HEK293 (cell line): Measurements from ENCODE around the gene ROBO1.

Experiments
- CTCF ChIA-PET: fragments of 350-600 bp; formaldehyde crosslinking; extraction: SDS; loops from one replicate; lab custom pipeline; 2021; ENCODE audit warnings: antibody characterized with exemption; lab: Yijun Ruan, JAX
- POLR2A ChIA-PET: fragments of 300-600 bp; formaldehyde crosslinking; extraction: SDS; loops from one replicate; lab custom pipeline; 2020; ENCODE audit warnings: antibody characterized with exemption, inconsistent platforms; lab: Yijun Ruan, JAX
- H3K27ac ChIP-seq: fragments of 200-500 bp; sonication (Bioruptor generic); 2 replicates; pipeline ENCODE4 v1.5.1; 2014; ENCODE audit warnings: low read depth, low read length, control low read depth, inconsistent platforms; ENCODE audit errors: extremely low read depth
- H3K36me3 ChIP-seq, 2 experiments: fragments of 200-500 bp in 1 of 2; sonication (Bioruptor generic) in 1 of 2; 1 replicate in 1 of 2; 2 replicates in 1 of 2; pipeline ENCODE4 v1.5.1; 2014 to 2017; ENCODE audit warnings: inconsistent platforms in 2 of 2, low read length in 2 of 2; ENCODE audit not compliant: control insufficient read depth in 2 of 2, insufficient read depth in 1 of 2
- H3K4me1 ChIP-seq: fragments of 200-500 bp; sonication (Bioruptor generic); 2 replicates; pipeline ENCODE4 v1.5.1; 2014; ENCODE audit warnings: mild to moderate bottlenecking, low read length, inconsistent platforms; ENCODE audit not compliant: control insufficient read depth, insufficient read depth
- H3K4me3 ChIP-seq: 2 replicates; pipeline ENCODE4 v1.5.1; 2011; ENCODE audit warnings: low read depth, mild to moderate bottlenecking, control low read depth, low read length, moderate library complexity
- H3K9me3 ChIP-seq: fragments of 200-500 bp; sonication (Bioruptor generic); 2 replicates; pipeline ENCODE4 v1.5.1; 2014; ENCODE audit warnings: low read depth, low read length, inconsistent platforms; ENCODE audit not compliant: control insufficient read depth, insufficient read depth
- GLI2 ChIP-seq: fragments of 450-650 bp; formaldehyde crosslinking; IDR thresholded peaks from 2 replicates; pipeline ENCODE4; 2017; ENCODE audit warnings: missing biosample characterization, missing genetic modification characterization, low read depth, borderline replicate concordance
- INSM2 ChIP-seq: fragments of 450-650 bp; formaldehyde crosslinking; IDR thresholded peaks from 2 replicates; pipeline ENCODE4 v1.5.1; 2016; ENCODE audit warnings: missing biosample characterization, missing genetic modification characterization
- KLF1 ChIP-seq: fragments of 450-650 bp; formaldehyde crosslinking; IDR thresholded peaks from 2 replicates; pipeline ENCODE4 v1.5.1; 2016; ENCODE audit warnings: missing biosample characterization, missing genetic modification characterization
- KLF17 ChIP-seq: fragments of 450-650 bp; formaldehyde crosslinking; IDR thresholded peaks from 2 replicates; pipeline ENCODE4 v1.5.1; 2016; ENCODE audit warnings: missing biosample characterization, missing genetic modification characterization
- REPIN1 ChIP-seq: fragments of 450-650 bp; formaldehyde crosslinking; IDR thresholded peaks from 2 replicates; pipeline ENCODE4 v1.5.1; 2017; ENCODE audit warnings: missing biosample characterization, missing genetic modification characterization, low read depth
- ZFP37 ChIP-seq: fragments of 450-650 bp; formaldehyde crosslinking; IDR thresholded peaks from 2 replicates; pipeline ENCODE4 v1.5.1; 2016; ENCODE audit warnings: missing biosample characterization, missing genetic modification characterization
- ZFP69B ChIP-seq: fragments of 450-650 bp; formaldehyde crosslinking; IDR thresholded peaks from 2 replicates; pipeline ENCODE4 v1.5.1; 2016; ENCODE audit warnings: missing biosample characterization, missing genetic modification characterization
- ZNF121 ChIP-seq: fragments of 450-650 bp; formaldehyde crosslinking; IDR thresholded peaks from 2 replicates; pipeline ENCODE4 v1.5.1; 2016; ENCODE audit warnings: missing biosample characterization, missing genetic modification characterization
- ZNF133 ChIP-seq: fragments of 450-650 bp; formaldehyde crosslinking; IDR thresholded peaks from 2 replicates; pipeline ENCODE4 v1.5.1; 2016; ENCODE audit warnings: missing biosample characterization, missing genetic modification characterization
- ZNF155 ChIP-seq: fragments of 450-650 bp; formaldehyde crosslinking; IDR thresholded peaks from 2 replicates; pipeline ENCODE4 v1.5.1; 2016; ENCODE audit warnings: missing biosample characterization, missing genetic modification characterization
- ZNF16 ChIP-seq: fragments of 450-650 bp; formaldehyde crosslinking; IDR thresholded peaks from 2 replicates; pipeline ENCODE4 v1.5.1; 2016; ENCODE audit warnings: low read depth, missing biosample characterization, missing genetic modification characterization
- ZNF221 ChIP-seq: fragments of 450-650 bp; formaldehyde crosslinking; IDR thresholded peaks from 2 replicates; pipeline ENCODE4 v1.5.1; 2017; ENCODE audit warnings: missing biosample characterization, missing genetic modification characterization, borderline replicate concordance
- ZNF280C ChIP-seq: fragments of 450-650 bp; formaldehyde crosslinking; IDR thresholded peaks from 2 replicates; pipeline ENCODE4 v1.5.1; 2016; ENCODE audit warnings: missing biosample characterization, missing genetic modification characterization
- ZNF280D ChIP-seq: fragments of 450-650 bp; formaldehyde crosslinking; IDR thresholded peaks from 2 replicates; pipeline ENCODE4 v1.5.1; 2016; ENCODE audit warnings: missing biosample characterization, missing genetic modification characterization
- ZNF292 ChIP-seq: fragments of 450-650 bp; formaldehyde crosslinking; IDR thresholded peaks from 2 replicates; pipeline ENCODE4 v1.5.1; 2016; ENCODE audit warnings: low read depth, missing biosample characterization, missing genetic modification characterization, borderline replicate concordance
- ZNF394 ChIP-seq: fragments of 450-650 bp; formaldehyde crosslinking; IDR thresholded peaks from 2 replicates; pipeline ENCODE4 v1.5.1; 2016; ENCODE audit warnings: missing biosample characterization, missing genetic modification characterization, mild to moderate bottlenecking, moderate library complexity, borderline replicate concordance
- ZNF529 ChIP-seq: fragments of 450-650 bp; formaldehyde crosslinking; IDR thresholded peaks from 2 replicates; pipeline ENCODE4 v1.5.1; 2017; ENCODE audit warnings: missing genetic modification characterization, missing biosample characterization; ENCODE audit not compliant: insufficient replicate concordance
- ZNF530 ChIP-seq: fragments of 450-650 bp; formaldehyde crosslinking; IDR thresholded peaks from 2 replicates; pipeline ENCODE4 v1.5.1; 2016; ENCODE audit warnings: low read depth, missing biosample characterization, missing genetic modification characterization
- ZNF624 ChIP-seq: fragments of 450-650 bp; formaldehyde crosslinking; IDR thresholded peaks from 2 replicates; pipeline ENCODE4 v1.5.1; 2017; ENCODE audit warnings: missing biosample characterization, missing genetic modification characterization

Gene ROBO1

GRCh38 chr3:78742041-78742440, 1025.8 kb downstream of the ROBO1 start:
- POLR2A ChIA-PET = no interaction called here
- Histone ChIP-seq H3K9me3 (no peaks in the 10 kb centered on the region), H3K4me3 (no peak overlapping the region), H3K4me1 (no peaks in the 10 kb centered on the region), H3K27ac (no peak overlapping the region), H3K36me3 (peaks cover 0 to 3% of the 10 kb centered on the region in 2 experiments; a peak in 1 of 3 replicates)
- CTCF ChIA-PET = no interaction called here
- TF ChIP-seq ZNF121 (tag by site-specific recombination) (no peak), ZNF529 (tag by site-specific recombination) (no peak), ZNF221 (tag by site-specific recombination) (no peak)

GRCh38 chr3:78741066-78741645, 1026.6 kb downstream of the ROBO1 start:
- Histone ChIP-seq H3K4me1 (no peaks in the 10 kb centered on the region), H3K36me3 (no peaks in the 10 kb centered on the region), H3K4me3 (no peak overlapping the region), H3K27ac (no peak overlapping the region), H3K9me3 (no peaks in the 10 kb centered on the region)
- CTCF ChIA-PET = interaction anchor here (0.7 to 0.9 kb wide), 2 partner anchors 70 to 106 kb away, joined by 3 read pairs; no protein-coding TSS in a partner anchor
- TF ChIP-seq ZNF280C (tag by site-specific recombination) = no peak
- TF ChIP-seq GLI2 (tag by site-specific recombination) = no peak
- TF ChIP-seq KLF1 = no peak
- TF ChIP-seq ZNF292 (tag by site-specific recombination) = no peak
- TF ChIP-seq ZFP37 (tag by site-specific recombination) = no peak
- no peak for TF ChIP-seq REPIN1 (tag by site-specific recombination)
- TF ChIP-seq INSM2 (tag by site-specific recombination) = no peak
- no peak for TF ChIP-seq KLF17
- no peak for TF ChIP-seq ZNF530 (tag by site-specific recombination)
- TF ChIP-seq ZNF624 (tag by site-specific recombination) = no peak
- POLR2A ChIA-PET = no interaction called here

- Histone ChIP-seq H3K9me3 (no peaks in the 10 kb centered on the region), H3K36me3 (no peaks in the 10 kb centered on the region), H3K4me3 (no peak overlapping the region), H3K4me1 (peaks cover under 1% of the 10 kb centered on the region), H3K27ac (no peak overlapping the region)
- ChIA-PET POLR2A (no interaction called here), CTCF (no interaction called here)
- TF ChIP-seq ZNF155 (no peak), ZNF133 (tag by site-specific recombination) (no peak), ZNF280D (tag by site-specific recombination) (no peak), ZFP69B (tag by site-specific recombination) (no peak), ZNF16 (tag by site-specific recombination) (no peak), ZNF394 (no peak)
Measured at GRCh38 chr3:78738833-78739232, 1029.0 kb downstream of the ROBO1 start.
